GM12872 (cell line): ENCODE measurements around the gene ZSCAN21.

Experiments used
- TF ChIP-seq, protein P1 (sequence below): IDR thresholded peaks from 3 replicates; pipeline ENCODE4 v1.5.1; 2011; ENCODE audit warnings: low read depth, mild to moderate bottlenecking, low read length, moderate library complexity; ENCODE audit not compliant: insufficient read depth

ZSCAN21 gene

DNA sequence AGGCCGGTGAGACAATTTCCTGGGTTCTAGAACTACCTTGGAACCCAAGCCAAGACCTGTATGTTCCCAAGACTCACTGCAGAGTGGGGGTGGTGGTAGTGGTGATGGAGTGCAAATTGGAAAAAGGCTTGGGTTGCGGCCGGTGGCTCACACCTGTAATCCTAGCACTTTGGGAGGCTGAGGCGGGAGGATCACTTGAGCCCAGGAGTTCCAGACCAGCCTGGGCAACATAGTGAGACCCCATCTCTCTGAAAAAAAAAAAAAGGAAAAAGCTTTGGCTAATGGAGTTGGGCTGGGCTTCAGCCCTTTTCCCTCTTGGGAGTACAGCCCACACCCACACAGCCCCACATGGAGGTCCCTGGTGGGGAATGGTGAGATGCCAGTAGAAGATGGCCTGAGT, 56.0 kb downstream of the ZSCAN21 start:
- TF ChIP-seq, protein P1, sequence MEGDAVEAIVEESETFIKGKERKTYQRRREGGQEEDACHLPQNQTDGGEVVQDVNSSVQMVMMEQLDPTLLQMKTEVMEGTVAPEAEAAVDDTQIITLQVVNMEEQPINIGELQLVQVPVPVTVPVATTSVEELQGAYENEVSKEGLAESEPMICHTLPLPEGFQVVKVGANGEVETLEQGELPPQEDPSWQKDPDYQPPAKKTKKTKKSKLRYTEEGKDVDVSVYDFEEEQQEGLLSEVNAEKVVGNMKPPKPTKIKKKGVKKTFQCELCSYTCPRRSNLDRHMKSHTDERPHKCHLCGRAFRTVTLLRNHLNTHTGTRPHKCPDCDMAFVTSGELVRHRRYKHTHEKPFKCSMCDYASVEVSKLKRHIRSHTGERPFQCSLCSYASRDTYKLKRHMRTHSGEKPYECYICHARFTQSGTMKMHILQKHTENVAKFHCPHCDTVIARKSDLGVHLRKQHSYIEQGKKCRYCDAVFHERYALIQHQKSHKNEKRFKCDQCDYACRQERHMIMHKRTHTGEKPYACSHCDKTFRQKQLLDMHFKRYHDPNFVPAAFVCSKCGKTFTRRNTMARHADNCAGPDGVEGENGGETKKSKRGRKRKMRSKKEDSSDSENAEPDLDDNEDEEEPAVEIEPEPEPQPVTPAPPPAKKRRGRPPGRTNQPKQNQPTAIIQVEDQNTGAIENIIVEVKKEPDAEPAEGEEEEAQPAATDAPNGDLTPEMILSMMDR, result no peak

DNA sequence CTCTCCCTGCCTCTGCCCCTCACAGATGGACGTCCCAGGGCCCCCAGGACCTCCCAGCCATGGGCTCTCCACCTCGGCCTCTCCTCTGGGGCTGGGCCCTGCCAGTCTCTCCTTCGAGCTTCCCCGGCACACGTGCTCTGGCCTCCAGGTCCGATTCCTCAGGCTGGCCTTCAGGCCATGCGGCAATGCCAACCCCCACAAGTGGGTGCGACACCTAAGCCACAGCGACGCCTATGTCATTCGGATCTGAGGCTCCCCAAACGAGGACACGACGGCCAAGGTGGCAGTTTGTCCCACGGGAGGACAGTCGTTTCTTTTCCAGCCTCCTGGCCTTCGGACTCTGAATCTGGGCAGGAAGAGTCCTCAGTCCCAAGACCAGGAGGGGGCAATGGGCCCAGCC, 57.1 kb downstream of the ZSCAN21 start:
- TF ChIP-seq, protein P1, result no peak

- TF ChIP-seq, protein P1, result no peak
Measured at GRCh38 chr7:100107125-100107737, 57.7 kb downstream of the ZSCAN21 start.

DNA sequence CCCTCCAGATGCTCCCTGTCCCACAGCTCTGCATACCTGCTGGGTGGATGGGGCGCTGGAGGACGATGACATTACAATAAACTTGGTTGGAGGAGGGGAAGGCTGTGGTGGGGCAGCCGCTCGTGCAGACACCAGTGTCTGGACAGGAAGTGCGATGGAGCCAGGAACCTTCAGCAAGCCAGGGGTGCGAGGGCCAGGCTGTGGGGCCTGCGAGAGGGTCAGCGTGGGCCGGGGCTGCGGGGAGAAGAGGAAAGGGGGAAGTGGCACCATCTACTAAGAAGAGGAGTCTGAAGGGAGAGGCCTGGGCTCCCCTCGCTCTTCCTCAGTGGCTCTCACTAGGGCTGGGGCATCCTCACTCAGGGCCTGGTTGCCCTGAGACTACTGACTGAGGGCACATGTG, 58.3 kb downstream of the ZSCAN21 start:
- TF ChIP-seq, protein P1, result no peak

DNA sequence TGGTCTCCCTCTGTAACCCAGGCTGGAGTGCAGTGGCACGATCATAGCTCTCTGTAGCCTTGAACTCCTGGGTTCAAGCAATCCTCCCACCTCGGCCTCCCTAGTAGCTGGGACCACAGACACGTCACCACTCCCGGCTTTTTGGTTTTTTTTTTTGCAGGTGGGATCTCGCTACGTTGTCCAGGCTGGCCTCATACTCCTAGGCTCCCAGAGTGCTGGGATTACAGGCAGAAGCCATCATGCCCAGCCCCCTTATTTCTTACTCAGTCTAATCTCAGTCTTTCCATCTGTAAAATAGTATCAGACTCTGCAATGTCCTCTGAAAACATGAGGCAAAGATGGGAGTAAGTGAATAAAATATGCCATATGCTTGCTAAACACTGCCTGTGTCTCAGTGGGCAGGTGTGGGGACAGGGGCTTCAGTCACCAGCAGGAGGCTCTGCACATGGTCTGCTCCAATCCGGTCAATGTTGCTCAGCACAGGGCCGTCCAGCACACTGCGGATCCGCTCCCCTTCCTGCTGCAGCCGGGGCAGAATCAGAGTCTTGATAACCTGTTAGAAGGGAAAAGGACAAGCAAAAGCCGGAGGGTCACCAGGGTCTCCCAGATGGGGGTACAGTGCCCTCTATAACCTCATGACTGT, 60.1 kb downstream of the ZSCAN21 start:
- TF ChIP-seq, protein P1, result no peak

DNA sequence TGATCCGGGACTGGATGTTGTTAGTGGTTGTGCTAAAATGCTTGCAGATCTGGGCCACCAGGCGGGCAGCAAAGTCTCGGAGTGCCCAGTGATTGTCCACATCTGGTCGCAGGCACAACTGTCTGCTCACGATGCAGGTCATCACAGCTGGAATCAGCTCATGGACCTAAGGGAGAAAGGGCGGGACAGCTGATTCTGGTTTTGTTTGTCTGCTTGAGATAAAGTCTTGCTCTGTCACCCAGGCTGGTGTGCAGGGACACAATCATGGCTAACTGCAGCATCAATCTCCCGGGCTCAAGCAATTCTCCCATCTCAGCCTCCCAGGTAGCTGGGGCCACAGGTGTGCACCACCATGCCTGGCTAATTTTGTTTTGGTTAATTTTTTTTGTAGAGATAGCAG, 61.6 kb downstream of the ZSCAN21 start:
- TF ChIP-seq, protein P1, result no peak

- TF ChIP-seq, protein P1, result no peak
Measured at GRCh38 chr7:100111914-100112313, 62.3 kb downstream of the ZSCAN21 start.
